GM23248 (cell line): Measurements from ENCODE around the gene EDIL3. TPM values are rescaled to one million over a fixed set of nuclear protein-coding genes. Genes with fewer than 3 reads are reported as not detected.

Source experiments
- DNase-seq: peaks from one replicate; pipeline ENCODE4 v3.0.0-alpha.2; 2015
- H2AFZ ChIP-seq: fragments of 200-600 bp; sonication (generic); 2 replicates; pipeline ENCODE4 v1.6.1; 2016; ENCODE audit warnings: antibody characterized with exemption
- H3F3A ChIP-seq: fragments of 200-600 bp; sonication (generic); 2 replicates; pipeline ENCODE4 v1.6.1; 2016; ENCODE audit warnings: mild to moderate bottlenecking, antibody characterized with exemption, mixed run types; ENCODE audit not compliant: insufficient read depth
- H3K27ac ChIP-seq: fragments of 200-600 bp; sonication (generic); 2 replicates; pipeline ENCODE4 v1.5.1; 2016; ENCODE audit warnings: mild to moderate bottlenecking
- H3K27me3 ChIP-seq: fragments of 200-600 bp; sonication (generic); replicated peaks from 2 replicates; pipeline ENCODE4 v1.6.1; 2016; ENCODE audit warnings: mild to moderate bottlenecking; ENCODE audit not compliant: insufficient read depth
- H3K36me3 ChIP-seq: fragments of 200-600 bp; sonication (generic); 2 replicates; pipeline ENCODE4 v1.6.1; 2016; ENCODE audit warnings: low read depth, mild to moderate bottlenecking
- H3K4me1 ChIP-seq: fragments of 200-600 bp; sonication (generic); 2 replicates; pipeline ENCODE4 v1.6.1; 2016; ENCODE audit warnings: mild to moderate bottlenecking; ENCODE audit not compliant: insufficient read depth
- H3K4me2 ChIP-seq: fragments of 200-600 bp; sonication (generic); one replicate; pipeline ENCODE4 v1.6.1; 2016; ENCODE audit warnings: mild to moderate bottlenecking; ENCODE audit not compliant: unreplicated experiment
- H3K4me3 ChIP-seq: fragments of 200-600 bp; sonication (generic); 2 replicates; pipeline ENCODE4 v1.5.1; 2016; ENCODE audit warnings: mild to moderate bottlenecking
- H3K79me2 ChIP-seq: fragments of 200-600 bp; sonication (generic); 2 replicates; pipeline ENCODE4 v1.6.1; 2016; ENCODE audit warnings: mild to moderate bottlenecking; ENCODE audit not compliant: insufficient read depth
- H3K9ac ChIP-seq: fragments of 200-600 bp; sonication (generic); 2 replicates; pipeline ENCODE4 v1.6.1; 2016; ENCODE audit warnings: mild to moderate bottlenecking
- H3K9me2 ChIP-seq: fragments of 200-600 bp; sonication (generic); 2 replicates; pipeline ENCODE4 v1.6.1; 2016; ENCODE audit warnings: mixed run types, mild to moderate bottlenecking, moderate library complexity; ENCODE audit not compliant: insufficient read depth
- H3K9me3 ChIP-seq: fragments of 200-600 bp; sonication (generic); one replicate; pipeline ENCODE4 v1.6.1; 2017; ENCODE audit warnings: low read depth
- H4K20me1 ChIP-seq: fragments of 200-600 bp; sonication (generic); 2 replicates; pipeline ENCODE4 v1.6.0; 2016; ENCODE audit not compliant: insufficient read depth
- EZH2 ChIP-seq: fragments of 200-600 bp; sonication (generic); IDR thresholded peaks from 2 replicates; pipeline ENCODE4 v1.6.1; 2018; ENCODE audit warnings: antibody characterized with exemption, mild to moderate bottlenecking; ENCODE audit not compliant: insufficient read depth, poor library complexity, severe bottlenecking
- EZH2phosphoT487 ChIP-seq: fragments of 200-600 bp; sonication (generic); IDR thresholded peaks from 2 replicates; pipeline ENCODE4 v1.6.1; 2018; ENCODE audit warnings: antibody characterized with exemption, moderate library complexity, mild to moderate bottlenecking, low read depth; ENCODE audit not compliant: insufficient read depth
- WGBS, 2 experiments: methylation state at CpG; one replicate each; pipeline ENCODE4 v1.1.6; 2015 to 2017; ENCODE audit warnings: low lambda C conversion rate in 2 of 2, low coverage in 1 of 2; ENCODE audit errors: missing lambda C conversion rate in 2 of 2; 5-methylcytosine and 5-hydroxymethylcytosine counted together
- in situ Hi-C: fragments of 300-500 bp; cut with MboI; formaldehyde crosslinking; loops from 2 replicates; pipeline ENCODE4 v1.15.0; 2020
- polyA plus RNA-seq: library from polyadenylated mRNA; unstranded; fragments of >200 nt; fragmentation: Nextera tagmentation; extraction: Ambion mirVana; gene quantifications from 2 replicates; pipeline ENCODE4 v1.2.1, GENCODE V29; 2016
- total RNA-seq: library from RNA; depleted of rRNA; stranded (reverse); fragments of >200 nt; shearing (Covaris generic); gene quantifications from 2 replicates; pipeline ENCODE4 v1.2.3, GENCODE V29; 2014

EDIL3 gene
- total and polyA plus RNA-seq, 2 experiments from 2014 or later = 17.7 to 24.1 TPM

DNA sequence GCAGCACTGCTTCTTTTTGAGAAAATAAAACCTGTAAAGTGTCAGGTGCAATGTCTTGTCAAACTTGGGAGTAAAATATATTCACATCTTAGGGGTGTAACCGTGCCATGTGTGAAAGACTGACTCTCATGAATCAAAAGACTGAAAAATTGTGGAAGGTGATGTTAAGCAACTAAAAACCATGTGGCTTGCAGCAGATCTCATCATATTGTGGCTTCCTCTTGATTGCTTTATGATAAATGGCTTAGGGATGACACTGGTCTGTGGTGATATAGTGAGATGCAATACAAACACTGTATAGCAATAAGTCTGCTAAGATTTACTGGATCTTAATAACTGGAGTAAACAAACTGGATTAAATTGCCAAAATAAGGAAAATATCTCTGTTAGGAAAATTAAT, 321.6 kb downstream of the EDIL3 start:
- Histone ChIP-seq H3K9me3 (no peaks in the 10 kb centered on the region), H3K4me2 (no peak overlapping the region), H3K9ac (no peak overlapping the region), H3K79me2 (no peaks in the 10 kb centered on the region), H3F3A (no peaks in the 10 kb centered on the region), H4K20me1 (no peaks in the 10 kb centered on the region), H2AFZ (no peak overlapping the region), H3K4me1 (no peaks in the 10 kb centered on the region), H3K36me3 (no peaks in the 10 kb centered on the region), H3K4me3 (no peak overlapping the region), H3K27ac (no peak overlapping the region), H3K27me3 (no peaks in the 10 kb centered on the region), H3K9me2 (no peaks in the 10 kb centered on the region)
- DNase-seq = no peak
- TF ChIP-seq EZH2phosphoT487 (no peak), EZH2 (no peak)
- in situ Hi-C loops = no loop called here
- WGBS, 2 experiments = 21 to 25% methylated on average over 1 of the region's 1 CpG

DNA sequence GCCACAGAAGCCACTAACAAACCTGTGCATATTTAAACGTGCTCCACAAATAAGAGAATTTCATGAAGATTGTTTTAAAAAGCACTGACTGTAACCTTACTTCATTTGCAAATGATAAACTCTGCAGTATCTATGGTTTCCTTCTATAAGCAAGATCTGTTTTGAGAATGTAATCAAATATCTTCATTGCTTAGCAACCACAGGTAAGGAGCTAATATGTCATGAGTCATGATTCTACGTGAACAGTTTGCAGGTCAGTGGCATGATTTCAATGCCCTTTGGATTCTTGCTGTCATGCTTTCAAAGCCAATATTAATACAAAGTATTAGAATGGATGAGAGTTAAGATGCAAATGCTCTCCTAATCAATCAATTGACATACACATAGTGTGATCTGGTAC, 325.0 kb downstream of the EDIL3 start:
- no peak for TF ChIP-seq EZH2
- TF ChIP-seq EZH2phosphoT487 = no peak
- Histone ChIP-seq H3K4me2 (no peak overlapping the region), H4K20me1 (no peaks in the 10 kb centered on the region), H3K27ac (no peak overlapping the region), H3K36me3 (no peaks in the 10 kb centered on the region), H3K79me2 (no peaks in the 10 kb centered on the region), H3F3A (no peaks in the 10 kb centered on the region), H3K9me3 (no peaks in the 10 kb centered on the region), H3K4me3 (no peak overlapping the region), H2AFZ (no peak overlapping the region), H3K4me1 (no peaks in the 10 kb centered on the region), H3K9me2 (no peaks in the 10 kb centered on the region), H3K9ac (no peak overlapping the region), H3K27me3 (no peaks in the 10 kb centered on the region)
- no peak for DNase-seq
- in situ Hi-C loops = no loop called here
- WGBS, 2 experiments = 27 to 35% methylated on average over 2 of the region's 2 CpGs

DNA sequence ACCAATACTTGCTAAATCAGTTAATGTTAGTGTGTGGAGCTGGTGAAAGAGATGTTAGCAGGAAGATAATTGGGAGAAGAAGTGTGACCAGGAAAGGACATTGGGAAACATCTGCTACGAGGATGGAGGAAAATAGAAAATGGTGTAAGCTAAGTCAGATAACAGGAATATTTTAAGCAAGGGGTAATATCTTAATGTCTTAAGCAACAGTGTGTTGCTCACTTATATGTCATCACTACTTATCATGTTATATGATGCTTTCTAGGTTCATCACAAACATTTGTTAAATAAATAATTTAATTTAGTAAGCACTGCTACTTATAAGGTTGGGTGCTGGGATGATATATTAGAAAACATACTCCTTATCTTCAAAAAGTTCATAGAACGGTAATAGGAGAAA, 326.1 kb downstream of the EDIL3 start:
- Histone ChIP-seq H3K9me3 (no peaks in the 10 kb centered on the region), H4K20me1 (no peaks in the 10 kb centered on the region), H3K79me2 (no peaks in the 10 kb centered on the region), H3K4me3 (no peak overlapping the region), H3F3A (no peaks in the 10 kb centered on the region), H3K27me3 (no peaks in the 10 kb centered on the region), H3K4me1 (no peaks in the 10 kb centered on the region), H2AFZ (no peak overlapping the region), H3K4me2 (no peak overlapping the region), H3K9ac (no peak overlapping the region), H3K36me3 (no peaks in the 10 kb centered on the region), H3K27ac (no peak overlapping the region), H3K9me2 (no peaks in the 10 kb centered on the region)
- 55 to 76% methylated on average over 2 of the region's 2 CpGs for WGBS, 2 experiments
- TF ChIP-seq EZH2 (no peak), EZH2phosphoT487 (no peak)
- in situ Hi-C loops = no loop called here
- no peak for DNase-seq

DNA sequence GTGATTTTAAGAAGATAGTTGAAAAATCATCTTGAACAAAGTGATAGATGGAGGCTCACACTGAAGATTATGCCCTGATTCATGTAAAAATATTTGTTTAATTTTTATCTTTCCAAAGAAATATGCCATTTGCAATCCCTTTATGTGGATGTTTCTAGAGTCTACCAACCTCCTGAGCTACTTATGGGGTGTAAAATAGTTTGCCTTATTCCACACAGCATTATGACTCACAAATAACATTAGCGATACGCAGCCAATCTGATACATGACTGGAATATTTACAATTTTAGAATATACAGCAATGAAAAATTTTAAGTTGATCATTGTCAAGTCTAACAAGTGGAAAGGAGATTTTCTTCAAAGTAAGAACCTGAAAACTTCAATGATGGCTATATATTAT, 327.5 kb downstream of the EDIL3 start:
- Histone ChIP-seq H3K27ac (no peak overlapping the region), H3K4me1 (no peaks in the 10 kb centered on the region), H3K4me3 (no peak overlapping the region), H3K36me3 (no peaks in the 10 kb centered on the region), H3K27me3 (no peaks in the 10 kb centered on the region), H3K9me2 (no peaks in the 10 kb centered on the region), H3K4me2 (no peak overlapping the region), H3K9me3 (no peaks in the 10 kb centered on the region), H3F3A (no peaks in the 10 kb centered on the region), H3K9ac (no peak overlapping the region), H2AFZ (no peak overlapping the region), H4K20me1 (no peaks in the 10 kb centered on the region), H3K79me2 (no peaks in the 10 kb centered on the region)
- no peak for DNase-seq
- TF ChIP-seq EZH2phosphoT487 (no peak), EZH2 (no peak)
- 85 to 87% methylated on average over 2 of the region's 2 CpGs for WGBS, 2 experiments
- in situ Hi-C loops = no loop called here

DNA sequence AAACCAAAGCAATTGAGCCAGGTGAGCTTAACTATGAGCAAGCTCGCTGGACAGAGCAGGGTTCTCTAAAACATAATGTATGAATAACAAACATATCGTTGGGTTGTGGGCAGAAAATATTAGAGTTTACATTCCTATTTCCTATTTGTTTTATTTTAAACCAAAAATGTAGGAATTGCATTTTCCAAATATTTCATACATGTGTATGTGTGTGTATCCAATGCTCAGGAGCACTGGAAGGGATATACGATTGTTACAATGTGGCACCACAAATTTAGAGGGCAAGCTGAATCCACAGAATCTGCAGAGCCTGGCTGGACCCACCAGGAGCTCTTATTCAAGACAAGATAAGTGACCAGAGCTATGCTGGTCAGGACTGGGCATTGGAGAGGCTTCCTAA, 338.7 kb downstream of the EDIL3 start:
- no peak overlapping the region for H2AFZ ChIP-seq
- H3K27ac ChIP-seq = no peak overlapping the region
- H3K4me1 ChIP-seq = no peaks in the 10 kb centered on the region
- H3K9ac ChIP-seq = no peak overlapping the region
- H3K4me3 ChIP-seq = no peak overlapping the region
- H3K79me2 ChIP-seq = no peaks in the 10 kb centered on the region
- no peak for TF ChIP-seq EZH2phosphoT487
- no peak for TF ChIP-seq EZH2
- H3K9me2 ChIP-seq = no peaks in the 10 kb centered on the region
- no peaks in the 10 kb centered on the region for H4K20me1 ChIP-seq
- no peaks in the 10 kb centered on the region for H3K36me3 ChIP-seq
- H3K9me3 ChIP-seq = no peaks in the 10 kb centered on the region
- DNase-seq = no peak
- no peak overlapping the region for H3K4me2 ChIP-seq
- WGBS, 2 experiments = 33 to 41% methylated on average over 3 of the region's 3 CpGs
- no peaks in the 10 kb centered on the region for H3F3A ChIP-seq
- no peaks in the 10 kb centered on the region for H3K27me3 ChIP-seq
- in situ Hi-C loops = no loop called here
